NCI-H2171 (cell line): Measurements from ENCODE around the gene SREK1.

Source experiments
- DNase-seq: peaks from one replicate; lab custom pipeline; 2025; lab: John Stamatoyannopoulos, UW

The SREK1 gene

DNA sequence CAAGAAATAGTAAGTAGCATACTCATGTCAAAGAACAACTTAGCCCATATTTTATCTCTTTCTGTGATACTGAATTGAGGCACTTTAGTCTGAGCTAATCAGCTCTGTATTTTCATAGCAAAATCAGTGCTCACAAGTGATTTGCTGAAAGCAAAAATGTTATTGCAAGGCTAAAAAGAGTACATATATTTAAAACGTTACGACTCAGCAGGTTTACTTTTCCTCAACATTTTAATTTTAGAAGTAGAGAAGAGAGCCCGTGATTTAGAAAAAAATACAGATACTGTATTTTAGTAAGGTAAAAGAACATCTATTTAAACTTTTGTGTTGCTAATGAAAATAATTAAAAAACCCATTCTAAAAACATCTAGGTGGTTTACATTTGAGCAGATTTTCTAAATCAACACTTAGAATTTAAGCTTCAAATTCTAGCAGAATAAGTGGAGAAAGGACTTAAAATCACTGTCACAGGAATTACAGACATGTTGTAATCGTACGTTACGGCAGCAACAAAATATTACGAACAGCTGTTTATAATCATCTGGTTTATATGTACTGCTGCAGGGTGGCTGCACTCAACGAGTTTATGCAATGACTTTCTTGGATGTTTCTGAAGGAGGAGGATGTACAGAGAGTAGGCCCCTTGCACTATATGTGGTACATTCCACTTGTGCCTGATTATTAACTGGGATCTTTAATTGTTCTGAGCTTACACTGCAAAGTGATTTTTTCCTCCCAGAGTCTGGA is 20.1 kb downstream of the SREK1 start:
- DNase-seq: no peak

DNA sequence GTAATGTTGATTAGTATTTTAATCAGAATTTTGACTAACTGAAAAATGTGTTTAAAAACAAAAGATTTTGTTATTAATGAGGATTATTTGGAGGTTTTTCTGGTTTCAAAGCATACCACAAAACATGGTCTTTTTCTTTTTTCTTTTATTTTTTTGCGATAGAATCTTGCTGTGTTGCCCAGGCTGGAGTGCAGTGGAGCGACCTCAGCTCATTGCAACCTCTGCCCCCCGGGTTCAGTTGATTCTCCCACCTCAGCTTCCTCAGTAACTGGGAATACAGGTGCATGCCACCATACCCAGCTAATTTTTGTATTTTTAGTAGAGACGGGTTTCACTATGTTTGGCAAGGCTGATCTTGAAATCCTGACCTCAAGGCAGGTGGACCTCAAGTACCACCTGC is 24.1 kb downstream of the SREK1 start:
- DNase-seq: no peak

DNA sequence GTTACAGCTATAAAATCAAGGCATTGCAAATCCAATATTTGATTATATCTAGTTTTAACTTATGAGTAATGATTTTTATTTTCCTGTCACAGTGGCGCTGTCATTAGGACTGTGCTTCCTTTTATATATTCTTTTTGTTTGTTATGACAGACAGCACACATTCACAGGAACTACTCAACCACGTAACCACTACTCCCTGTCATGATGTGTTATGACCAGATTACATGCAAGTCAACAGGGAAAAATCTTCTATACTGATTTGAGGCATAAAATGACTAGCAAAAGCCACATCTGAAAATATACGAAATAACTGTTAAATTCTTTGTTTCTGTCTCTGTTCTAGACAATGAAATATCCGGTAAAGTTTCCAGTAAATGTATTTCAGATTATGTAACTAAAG is 25.4 kb downstream of the SREK1 start:
- no peak for DNase-seq

DNA sequence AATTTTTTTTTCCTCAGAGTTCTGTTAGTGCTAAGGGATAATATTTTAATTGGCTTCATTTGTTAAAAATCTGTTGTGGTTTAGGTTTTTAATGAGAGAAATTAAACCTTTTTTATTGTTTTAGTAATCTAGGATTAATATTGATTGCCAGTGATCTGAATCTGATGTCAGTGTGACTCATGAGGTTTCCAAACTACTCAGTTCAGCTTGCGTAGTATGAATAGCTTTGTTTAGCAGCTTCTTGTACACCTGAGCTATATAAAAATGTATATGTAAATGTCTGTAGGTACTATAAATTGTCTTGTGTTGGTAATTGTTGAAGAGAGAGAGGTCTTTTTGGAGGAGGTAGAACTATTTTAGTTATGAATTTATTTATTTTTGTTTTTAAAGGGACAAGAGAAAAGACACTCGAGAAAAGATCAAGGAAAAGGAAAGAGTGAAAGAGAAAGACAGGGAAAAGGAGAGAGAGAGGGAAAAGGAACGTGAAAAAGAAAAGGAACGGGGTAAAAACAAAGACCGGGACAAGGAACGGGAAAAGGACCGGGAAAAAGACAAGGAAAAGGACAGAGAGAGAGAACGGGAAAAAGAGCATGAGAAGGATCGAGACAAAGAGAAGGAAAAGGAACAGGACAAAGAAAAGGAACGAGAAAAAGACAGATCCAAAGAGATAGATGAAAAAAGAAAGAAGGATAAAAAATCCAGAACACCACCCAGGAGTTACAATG is 26.3 kb downstream of the SREK1 start:
- DNase-seq: no peak

DNA sequence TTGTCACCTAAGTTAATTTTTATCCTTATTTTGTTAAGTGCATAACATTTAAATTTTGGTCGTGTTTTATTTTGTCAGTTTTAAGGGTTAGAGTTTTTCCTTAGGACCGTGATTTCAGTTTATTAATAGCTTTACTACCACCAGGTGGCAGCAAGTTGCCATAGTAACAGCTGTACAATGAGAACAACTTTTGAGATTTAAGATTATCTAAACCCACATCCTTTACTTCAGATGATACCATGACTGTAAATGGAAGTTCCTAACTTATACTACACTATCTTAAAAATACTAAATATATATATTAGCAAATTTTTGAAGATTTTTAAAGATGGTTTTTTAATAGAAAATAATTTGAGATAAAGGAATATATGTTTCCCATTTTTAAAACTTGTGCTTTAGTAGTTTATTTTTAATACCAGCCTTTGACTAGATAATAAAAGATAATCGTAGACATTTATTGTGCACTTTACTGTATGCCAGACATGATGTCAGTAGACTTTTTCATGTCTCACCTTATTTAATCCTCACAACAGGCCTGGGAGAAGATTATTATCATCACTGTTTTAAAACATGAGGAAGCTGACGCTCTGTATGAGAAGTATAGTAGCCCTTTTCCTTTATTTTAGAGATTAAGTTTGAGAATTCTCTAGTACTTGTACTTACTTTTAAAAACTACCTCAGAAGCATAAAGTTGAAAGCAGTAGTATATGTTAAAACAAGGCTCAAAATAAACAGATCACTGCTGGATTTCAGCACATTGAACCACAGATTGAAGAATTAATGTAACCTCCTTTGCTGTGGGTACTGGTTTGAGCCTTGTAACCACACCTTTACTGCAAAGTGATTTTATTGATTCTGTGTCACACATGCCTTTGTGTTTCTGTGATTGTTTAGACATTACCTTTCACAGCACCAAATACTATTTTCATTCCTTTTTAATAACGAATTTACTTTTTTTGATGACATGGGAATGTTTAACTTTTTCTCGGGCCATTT is 27.5 kb downstream of the SREK1 start:
- no peak for DNase-seq

DNA sequence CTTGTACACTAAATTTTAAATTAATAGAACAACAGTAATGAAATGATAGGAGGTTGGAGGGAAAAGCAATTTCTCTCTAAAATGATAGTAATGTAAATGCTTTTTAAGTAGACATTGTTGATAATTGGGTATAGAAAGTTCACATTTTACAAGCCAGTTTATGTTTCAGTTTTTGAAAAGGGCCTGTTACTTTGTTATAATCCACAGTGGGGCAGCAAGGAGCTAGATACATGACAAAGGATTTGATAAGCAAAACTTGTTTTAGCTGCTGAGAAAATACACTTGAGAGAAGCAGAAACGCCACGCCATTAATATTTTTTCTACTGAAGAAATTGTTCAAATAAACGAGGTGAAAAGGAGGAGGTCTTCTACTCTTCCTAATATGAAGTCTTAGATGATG is 30.2 kb downstream of the SREK1 start:
- no peak for DNase-seq

DNA sequence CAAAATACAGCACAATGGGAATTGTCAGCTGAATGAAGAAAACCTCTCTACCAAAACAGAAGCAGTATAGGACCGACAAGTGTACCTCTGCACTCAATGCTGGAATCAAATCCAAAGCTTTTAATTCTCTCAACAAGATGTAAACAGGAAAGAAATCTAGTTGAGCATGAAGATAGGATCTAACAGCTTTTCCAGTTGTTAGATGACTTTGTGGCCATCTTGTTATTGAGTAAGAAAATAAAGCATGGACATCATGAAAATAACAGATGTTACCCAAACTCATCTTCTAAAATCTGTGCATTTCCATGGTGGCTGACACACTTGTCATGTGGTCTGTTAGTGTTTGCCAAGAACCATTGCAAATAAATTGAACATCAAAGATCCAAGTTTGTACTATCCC is 34.7 kb downstream of the SREK1 start:
- no peak for DNase-seq

DNA sequence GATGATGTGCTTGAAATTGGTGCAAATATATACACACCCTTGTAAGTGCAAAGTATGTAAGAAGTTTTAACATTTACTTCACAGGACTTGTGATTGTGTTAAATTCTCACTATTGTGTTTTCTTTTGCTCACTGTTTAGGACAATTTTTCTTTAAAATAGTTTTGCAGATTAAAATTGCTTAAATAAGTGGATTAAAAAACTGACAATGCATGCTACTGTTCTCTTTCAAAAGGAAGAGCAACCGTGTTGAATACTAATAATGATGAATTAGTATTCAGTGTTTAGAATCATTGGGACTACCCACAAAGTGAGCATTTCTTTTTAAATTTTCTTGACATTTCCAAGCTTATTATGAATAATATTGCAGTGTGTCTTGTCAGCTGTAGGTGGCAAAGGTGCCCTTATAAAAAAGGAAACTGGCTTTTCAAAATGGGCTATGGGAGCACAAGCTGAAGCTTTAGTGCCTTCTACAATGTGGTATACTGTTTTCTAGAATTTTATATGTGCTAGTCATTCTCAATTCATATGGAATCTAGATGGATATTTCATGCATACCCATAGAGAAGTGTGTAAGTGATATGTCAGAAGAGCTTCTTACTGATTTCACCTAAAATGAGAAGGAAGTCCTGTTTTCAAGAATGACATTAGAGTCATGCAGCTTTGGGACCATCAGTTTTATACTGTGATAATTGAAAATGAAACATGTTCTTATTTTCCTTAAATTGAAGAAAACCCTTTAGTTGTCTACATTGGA is 35.4 kb downstream of the SREK1 start:
- DNase-seq: no peak

DNA sequence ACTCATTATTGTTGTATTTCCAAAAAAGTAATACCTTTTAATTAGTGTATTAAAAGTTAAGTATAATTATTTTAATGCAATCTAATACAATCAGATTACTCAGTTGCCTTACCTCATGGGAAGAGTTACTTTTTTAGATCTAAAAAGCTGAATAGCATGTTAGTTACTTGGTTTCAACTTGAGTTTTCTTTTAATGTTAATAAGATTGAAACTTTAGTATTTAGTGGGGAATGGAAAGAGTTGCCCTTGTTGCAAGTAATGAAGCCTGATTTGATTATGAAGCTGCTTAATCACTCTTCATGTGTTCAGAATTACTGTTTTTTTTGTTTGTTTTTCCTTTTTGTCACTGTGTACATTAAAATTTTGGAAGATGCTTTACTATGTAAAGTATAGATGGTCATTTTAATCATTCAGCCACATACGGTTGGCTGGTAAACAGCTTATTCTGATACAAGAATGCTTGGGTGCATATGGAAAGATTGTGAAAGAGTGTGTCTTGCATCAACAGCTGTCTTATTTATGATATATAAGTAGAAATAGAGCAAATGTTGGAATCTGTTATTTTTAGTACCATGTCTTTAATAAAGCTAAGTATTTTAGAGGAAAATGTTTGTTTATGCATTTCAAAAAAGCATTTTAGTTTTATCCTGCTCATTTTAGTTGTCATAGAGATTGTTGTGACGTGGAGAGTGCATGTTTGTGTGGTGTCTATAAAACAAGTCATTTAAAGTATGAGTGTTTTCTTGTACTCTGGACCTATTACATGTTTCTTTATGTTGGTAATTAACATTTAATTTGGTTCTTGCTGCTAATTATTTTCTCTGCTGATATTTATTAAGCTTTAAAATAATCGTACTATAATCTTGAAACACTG is 36.4 kb downstream of the SREK1 start:
- no peak for DNase-seq

DNA sequence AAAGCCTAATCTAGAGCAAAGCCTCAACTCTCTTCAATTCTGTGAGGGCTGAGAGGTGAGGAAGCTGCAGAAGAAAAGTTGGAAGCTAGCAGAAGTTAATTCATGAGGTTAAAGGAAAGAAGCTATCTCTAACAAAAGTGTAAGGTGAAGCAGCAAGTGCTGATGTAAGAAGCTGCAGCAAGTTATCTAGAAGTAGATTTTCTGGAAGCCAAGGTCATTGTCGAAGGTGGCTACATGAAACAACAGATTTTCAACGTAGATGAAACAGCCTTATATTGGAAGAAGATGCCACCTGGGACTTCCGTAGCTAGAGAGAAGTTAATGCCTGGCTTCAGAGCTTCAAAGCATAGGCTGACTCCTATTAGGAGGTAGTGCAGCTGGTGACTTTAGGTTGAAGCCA is 42.0 kb downstream of the SREK1 start:
- DNase-seq: no peak

DNA sequence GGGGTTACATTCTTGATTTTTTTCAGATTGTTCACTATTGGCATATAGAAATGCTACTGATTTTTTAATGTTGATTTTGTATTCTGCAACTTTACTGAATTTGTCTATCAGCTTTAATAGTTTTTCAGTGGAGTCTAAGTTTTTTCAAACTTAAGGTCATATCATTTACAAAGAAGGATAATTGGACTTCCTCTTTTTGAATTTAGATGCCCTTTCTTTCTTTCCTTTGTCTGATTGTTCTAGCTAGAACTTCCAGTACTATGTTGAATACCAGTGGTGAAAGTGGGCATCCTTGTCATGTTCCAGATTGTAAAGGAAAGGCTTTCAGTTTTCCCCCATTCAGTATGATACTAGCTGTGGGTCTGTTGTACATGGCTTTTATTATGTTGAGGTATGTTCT is 49.3 kb downstream of the SREK1 start:
- no peak for DNase-seq

DNA sequence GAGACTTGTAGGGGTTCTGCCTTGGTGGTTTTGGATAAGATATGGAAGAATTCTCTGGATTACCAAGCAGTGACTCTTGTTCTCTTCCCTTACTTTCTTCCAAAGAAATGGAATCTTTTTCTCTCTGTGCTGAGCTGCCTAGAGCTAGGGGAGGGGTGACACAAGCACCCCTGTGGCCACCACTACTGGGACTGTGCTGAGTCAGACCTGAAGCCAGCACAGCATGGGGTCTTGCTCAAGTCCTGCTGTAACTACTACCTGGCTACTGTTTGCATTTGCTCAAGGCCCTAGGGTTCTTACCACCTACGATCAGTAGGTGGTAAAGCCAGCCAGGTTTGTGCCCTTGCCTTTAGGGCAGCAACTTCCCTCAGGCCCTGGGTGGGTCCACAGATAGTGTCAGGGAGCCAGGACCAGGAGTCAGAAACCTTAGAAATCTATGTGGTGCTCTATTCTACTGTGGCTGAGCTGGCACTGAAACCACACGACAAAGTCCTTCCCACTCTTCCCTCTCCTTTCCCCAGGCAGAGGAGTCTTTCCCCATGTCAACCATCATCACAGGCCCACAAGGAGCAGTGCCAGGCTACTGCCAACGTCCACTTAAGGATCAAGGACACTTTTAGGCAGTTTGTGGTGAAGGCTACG is 53.8 kb downstream of the SREK1 start:
- no peak for DNase-seq

DNA sequence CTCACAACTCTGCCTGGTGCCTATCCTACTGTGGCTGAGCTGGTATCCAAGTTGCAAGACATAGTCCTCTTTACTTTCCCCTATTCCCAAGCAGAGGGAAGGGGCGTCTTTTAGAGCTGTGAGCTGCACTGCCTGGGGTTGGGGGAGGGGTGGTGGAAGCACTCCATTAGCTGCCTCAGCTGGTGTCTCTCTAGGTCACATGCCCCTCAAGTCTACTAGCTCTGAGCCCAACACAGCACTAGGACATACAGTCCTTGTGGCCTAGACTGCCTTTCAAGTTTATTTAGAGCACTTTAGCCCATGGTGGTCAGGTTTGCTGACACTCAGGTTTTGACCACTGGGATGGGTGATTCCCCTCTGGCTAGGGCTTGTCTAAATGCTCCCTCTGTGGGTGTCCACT is 54.7 kb downstream of the SREK1 start:
- DNase-seq: no peak

DNA sequence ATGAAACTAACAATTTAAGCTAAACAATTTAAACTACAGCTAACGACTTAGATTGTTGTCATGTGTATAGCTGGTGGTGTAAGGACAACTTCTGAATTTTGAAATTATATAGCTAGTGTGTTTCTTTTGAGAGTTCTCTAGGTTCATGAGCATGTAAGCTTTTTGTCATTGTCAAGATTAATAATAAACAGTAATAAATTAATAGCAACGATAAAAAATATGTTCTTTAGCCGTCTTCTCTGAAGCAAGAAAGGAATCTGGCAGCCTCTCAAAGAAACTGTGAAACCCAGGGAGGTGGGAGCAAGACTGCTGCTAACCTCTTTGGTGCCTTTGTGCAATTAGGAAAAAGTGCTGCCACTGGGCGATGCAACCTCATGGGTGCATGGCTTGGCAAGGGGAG is 59.4 kb downstream of the SREK1 start:
- no peak for DNase-seq

DNA sequence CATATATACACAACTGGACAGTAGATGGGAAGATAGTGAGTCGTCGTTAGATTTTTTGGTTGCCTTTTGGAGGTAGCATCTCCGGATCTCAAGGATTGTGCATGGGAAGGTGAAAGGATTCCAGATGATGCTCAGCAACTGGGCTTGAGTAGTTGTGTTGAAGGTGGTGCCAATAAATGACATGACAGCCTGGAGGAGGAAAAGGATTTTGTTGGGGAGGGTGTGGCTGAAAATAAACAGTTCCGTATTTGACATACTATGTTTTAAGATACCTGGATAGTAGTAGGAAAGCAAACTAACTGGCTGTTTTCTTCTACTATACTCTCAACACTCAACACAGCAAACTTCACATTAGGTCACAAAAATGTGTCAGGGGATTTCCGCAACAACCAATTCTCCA is 62.4 kb downstream of the SREK1 start:
- no peak for DNase-seq

DNA sequence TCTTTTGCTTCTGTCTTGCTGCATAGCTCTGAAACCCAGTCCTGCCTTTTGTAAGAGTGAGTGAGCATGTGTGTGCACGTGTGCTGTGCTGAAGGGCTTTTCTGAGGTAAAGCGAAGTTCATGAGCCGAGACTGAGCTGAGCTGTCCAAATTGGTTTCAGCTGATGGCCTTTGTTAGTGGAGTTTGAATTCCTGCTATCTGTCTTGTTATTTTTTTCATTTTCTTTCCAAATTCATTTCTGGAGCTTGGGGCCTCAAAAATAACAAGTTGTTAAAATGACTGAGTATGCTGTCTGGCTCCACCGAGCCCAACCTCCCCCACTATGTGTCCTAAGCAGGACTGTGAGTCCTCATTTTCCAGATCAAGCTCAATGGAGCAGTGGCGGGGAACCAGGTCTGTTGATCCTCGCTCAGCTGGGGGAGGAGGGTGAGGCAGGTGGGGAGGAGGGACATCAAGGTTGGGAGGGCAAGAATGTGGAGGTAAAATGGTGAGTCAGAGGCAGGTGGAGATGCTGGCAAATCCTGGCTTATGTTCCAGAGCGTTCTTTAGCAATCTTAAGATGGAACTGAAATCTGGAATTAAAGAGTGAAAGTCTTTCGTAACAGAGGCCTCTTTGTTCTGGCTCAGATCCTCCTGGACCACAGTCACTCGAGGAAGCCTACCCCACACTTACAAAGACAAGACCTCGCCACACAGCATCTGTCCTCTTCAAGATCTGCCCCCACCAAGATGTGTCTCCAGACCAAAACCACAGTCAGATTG is 63.9 kb downstream of the SREK1 start:
- DNase-seq: no peak

DNA sequence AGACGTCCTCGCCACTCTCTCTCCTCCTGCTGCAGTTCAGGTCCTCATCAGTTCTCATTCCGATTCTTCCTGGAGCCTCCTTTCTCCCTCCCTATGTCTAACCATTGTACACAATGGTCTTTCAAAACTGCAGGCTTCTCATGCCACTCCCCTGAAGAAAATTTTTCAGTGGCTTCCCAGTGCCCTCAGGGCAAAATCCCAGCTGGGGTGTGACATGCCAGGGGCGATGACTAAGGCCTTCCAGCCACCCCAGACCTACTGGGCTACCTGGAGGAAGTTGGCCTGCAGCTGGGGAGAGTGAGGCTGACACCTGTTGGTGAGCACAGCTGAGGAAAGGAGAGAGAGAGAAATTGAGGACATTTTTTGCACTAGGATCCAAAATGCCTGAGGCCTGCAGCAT is 65.2 kb downstream of the SREK1 start:
- no peak for DNase-seq

DNA sequence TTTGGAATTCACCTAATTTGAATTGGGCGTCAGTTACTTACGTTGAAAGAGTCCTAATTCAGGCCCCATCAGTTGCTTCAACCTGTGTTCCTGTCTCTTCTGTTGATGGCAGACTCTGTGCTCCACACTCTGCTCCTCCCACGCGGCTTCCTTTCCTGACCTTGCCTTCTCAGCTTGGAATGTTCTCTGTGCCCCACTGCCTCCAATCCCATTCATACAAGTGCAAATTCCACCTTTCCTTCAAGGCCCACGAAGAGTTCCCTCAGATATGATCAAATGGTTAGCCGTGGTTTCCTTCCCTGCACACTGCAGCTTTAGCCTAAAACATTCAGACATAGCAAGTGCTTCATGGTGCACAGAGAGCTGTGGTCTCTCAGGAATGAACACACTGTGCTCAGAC is 65.7 kb downstream of the SREK1 start:
- no peak for DNase-seq

DNA sequence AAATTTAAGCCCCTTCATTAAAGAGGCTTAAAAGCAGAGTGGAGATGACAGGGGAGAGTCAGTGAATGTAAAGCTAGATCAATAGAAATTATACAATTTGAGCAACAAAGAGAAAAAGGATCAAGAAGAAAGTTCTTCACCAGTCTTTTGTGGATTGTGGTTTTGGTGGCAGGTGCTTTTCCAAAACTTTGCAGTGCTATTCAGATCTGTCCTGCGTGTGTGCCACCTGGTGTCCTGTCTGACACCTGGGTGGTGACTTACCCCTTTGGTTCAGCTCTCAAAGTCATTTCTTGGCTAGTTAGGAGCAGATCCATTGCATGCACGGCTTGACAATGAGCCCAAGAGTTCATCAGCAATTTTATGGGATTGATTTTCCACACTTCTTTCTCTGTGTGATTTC is 69.4 kb downstream of the SREK1 start:
- no peak for DNase-seq

DNA sequence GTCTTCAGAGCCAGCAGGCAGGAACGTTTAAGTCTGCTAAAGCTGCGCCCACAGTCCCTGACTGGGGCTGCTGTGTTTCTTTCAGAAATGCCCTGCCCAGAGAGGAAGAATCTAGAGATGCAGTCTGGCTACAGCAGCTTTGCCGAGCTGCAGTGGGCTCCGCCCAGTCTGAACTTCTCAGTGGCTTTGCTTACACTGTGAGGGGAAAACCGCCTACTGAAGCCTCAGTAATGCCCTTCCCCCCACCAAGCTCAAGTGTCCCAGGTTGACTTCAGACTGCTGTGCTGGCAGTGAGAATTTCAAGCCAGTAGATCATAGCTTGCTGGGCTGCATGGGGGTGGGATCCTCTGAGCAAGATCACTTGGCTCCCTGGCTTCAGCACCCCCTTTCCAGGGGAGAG is 78.4 kb downstream of the SREK1 start:
- DNase-seq: no peak
